Hepatocyte (in vitro differentiated cells): ENCODE results near the gene VCP.

ENCODE experiments used
- EZH2 ChIP-seq: fragments of 200-600 bp; sonication (generic); IDR thresholded peaks from 2 replicates; pipeline ENCODE4 v1.6.1; 2016; ENCODE audit warnings: antibody characterized with exemption, mild to moderate bottlenecking, borderline replicate concordance
- EZH2phosphoT487 ChIP-seq: fragments of 200-600 bp; sonication (generic); IDR thresholded peaks from one replicate; pipeline ENCODE4 v1.6.1; 2018; ENCODE audit warnings: antibody characterized with exemption, mild to moderate bottlenecking, low read depth, moderate library complexity; ENCODE audit not compliant: unreplicated experiment, severe bottlenecking
- TF ChIP-seq, protein P1 (sequence below): fragments of 200-600 bp; sonication (generic); IDR thresholded peaks from 2 replicates; pipeline ENCODE4 v1.5.1; 2016; ENCODE audit warnings: antibody characterized with exemption, mild to moderate bottlenecking; ENCODE audit not compliant: poor library complexity

DNA sequence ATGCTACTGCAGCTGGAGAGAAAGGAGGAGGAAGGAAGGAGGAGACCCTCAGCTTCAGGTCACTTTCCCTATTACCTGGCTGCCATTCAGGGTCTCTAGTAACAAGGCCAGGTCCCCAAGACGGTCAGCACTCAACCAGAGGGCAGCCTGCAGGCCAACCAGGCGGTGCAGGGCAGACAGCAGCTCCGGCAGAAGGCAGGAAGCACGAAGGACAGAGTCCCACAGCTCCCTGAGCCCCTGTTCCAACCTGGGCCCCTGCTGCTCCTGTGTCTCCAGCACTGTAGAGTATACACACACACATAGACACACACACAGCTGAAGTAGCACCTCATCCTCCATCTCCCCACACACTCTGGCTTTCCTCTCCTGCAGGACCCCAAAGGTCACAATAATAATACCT, 5.6 kb upstream of the VCP start:
- TF ChIP-seq, protein P1, sequence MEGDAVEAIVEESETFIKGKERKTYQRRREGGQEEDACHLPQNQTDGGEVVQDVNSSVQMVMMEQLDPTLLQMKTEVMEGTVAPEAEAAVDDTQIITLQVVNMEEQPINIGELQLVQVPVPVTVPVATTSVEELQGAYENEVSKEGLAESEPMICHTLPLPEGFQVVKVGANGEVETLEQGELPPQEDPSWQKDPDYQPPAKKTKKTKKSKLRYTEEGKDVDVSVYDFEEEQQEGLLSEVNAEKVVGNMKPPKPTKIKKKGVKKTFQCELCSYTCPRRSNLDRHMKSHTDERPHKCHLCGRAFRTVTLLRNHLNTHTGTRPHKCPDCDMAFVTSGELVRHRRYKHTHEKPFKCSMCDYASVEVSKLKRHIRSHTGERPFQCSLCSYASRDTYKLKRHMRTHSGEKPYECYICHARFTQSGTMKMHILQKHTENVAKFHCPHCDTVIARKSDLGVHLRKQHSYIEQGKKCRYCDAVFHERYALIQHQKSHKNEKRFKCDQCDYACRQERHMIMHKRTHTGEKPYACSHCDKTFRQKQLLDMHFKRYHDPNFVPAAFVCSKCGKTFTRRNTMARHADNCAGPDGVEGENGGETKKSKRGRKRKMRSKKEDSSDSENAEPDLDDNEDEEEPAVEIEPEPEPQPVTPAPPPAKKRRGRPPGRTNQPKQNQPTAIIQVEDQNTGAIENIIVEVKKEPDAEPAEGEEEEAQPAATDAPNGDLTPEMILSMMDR = no peak
- TF ChIP-seq EZH2 (no peak), EZH2phosphoT487 (no peak)
